B cell (primary cell): Measurements from ENCODE around the gene TBC1D2B. TPM values are rescaled to one million over a fixed set of nuclear protein-coding genes. Genes with fewer than 3 reads are reported as not detected.

Experiments used
- ATAC-seq: fragments of 200-7000 bp; cut with Tn5 transposase; one replicate; pipeline ENCODE4 v1.10.0; 2021; ENCODE audit warnings: low read depth, mild to moderate bottlenecking, moderate number of reproducible peaks, moderate library complexity
- CTCF ChIA-PET: fragments of 350-600 bp; sonication (Branson Sonifier 250); formaldehyde crosslinking; loops from one replicate; lab custom pipeline; 2021; ENCODE audit warnings: antibody characterized with exemption, inconsistent platforms; lab: Charles Lee
- POLR2A ChIA-PET: fragments of 350-600 bp; sonication (Branson Sonifier 250); formaldehyde crosslinking; loops from one replicate; lab custom pipeline; 2021; ENCODE audit warnings: antibody characterized with exemption; lab: Charles Lee
- DNase-seq: peaks from one replicate; pipeline ENCODE4 v3.0.0; 2013
- H2AFZ ChIP-seq: 2 replicates; pipeline ENCODE4 v1.6.1; 2012; ENCODE audit warnings: mild to moderate bottlenecking, low read depth, low read length; ENCODE audit not compliant: insufficient read depth, poor library complexity, severe bottlenecking
- H3K27ac ChIP-seq, 2 donors: 1 replicate in 1 of 2; 2 replicates in 1 of 2; pipeline ENCODE4 v1.5.1; 2012 to 2013; ENCODE audit warnings: low read length in 2 of 2, mild to moderate bottlenecking in 2 of 2, moderate library complexity in 1 of 2
- H3K27me3 ChIP-seq, 4 experiments: fragments of 200-600 bp in 1 of 4; sonication (generic) in 1 of 4; replicated peaks in 1 of 4; 1 replicate in 2 of 4; 2 replicates in 2 of 4; pipeline versions ENCODE4 v1.6.1 to v1.7.0; 2013 to 2016; ENCODE audit warnings: low read length in 3 of 4, mild to moderate bottlenecking in 2 of 4, mixed read lengths in 1 of 4, moderate library complexity in 1 of 4; ENCODE audit not compliant: insufficient read depth in 4 of 4, control insufficient read depth in 3 of 4; ENCODE audit errors: control extremely low read depth in 1 of 4
- H3K36me3 ChIP-seq, 2 experiments: replicated peaks in 1 of 2; 1 replicate in 1 of 2; 2 replicates in 1 of 2; pipeline versions ENCODE4 v1.6.1 to v1.7.1; 2013; ENCODE audit warnings: low read length in 1 of 2; ENCODE audit not compliant: insufficient read depth in 2 of 2, control insufficient read depth in 1 of 2; ENCODE audit errors: control extremely low read depth in 1 of 2, extremely low read depth in 1 of 2
- H3K4me1 ChIP-seq, 2 donors: fragments of 200-600 bp in 1 of 2; sonication (generic) in 1 of 2; 1 replicate in 1 of 2; 2 replicates in 1 of 2; pipeline versions ENCODE4 v1.5.1 to v1.6.1; 2013 to 2017; ENCODE audit warnings: low read length in 2 of 2; ENCODE audit not compliant: control insufficient read depth in 2 of 2, insufficient read depth in 2 of 2
- H3K4me2 ChIP-seq: replicated peaks from 2 replicates; pipeline ENCODE3; 2012; ENCODE audit warnings: mild to moderate bottlenecking, low read depth, low read length; ENCODE audit not compliant: poor library complexity, severe bottlenecking
- H3K4me3 ChIP-seq, 5 experiments: fragments of 200-600 bp in 1 of 5; sonication (generic) in 1 of 5; 1 replicate in 3 of 5; 2 replicates in 2 of 5; pipeline versions ENCODE4 v1.5.1 to v1.7.0; 2011 to 2016; ENCODE audit warnings: low read length in 4 of 5, mild to moderate bottlenecking in 4 of 5, low read depth in 2 of 5, control low read depth in 1 of 5, moderate library complexity in 1 of 5; ENCODE audit not compliant: insufficient read depth in 1 of 5; ENCODE audit errors: control extremely low read depth in 1 of 5, extremely low read depth in 1 of 5
- H3K79me2 ChIP-seq: fragments of 200-600 bp; sonication (generic); one replicate; pipeline ENCODE4 v1.6.0; 2016; ENCODE audit warnings: low read length; ENCODE audit not compliant: control insufficient read depth, insufficient read depth
- H3K9ac ChIP-seq: fragments of 200-600 bp; sonication (generic); 2 replicates; pipeline ENCODE4 v1.6.1; 2017; ENCODE audit warnings: mild to moderate bottlenecking, low read length, moderate library complexity
- H3K9me3 ChIP-seq, 3 donors: one replicate each; pipeline versions ENCODE4 v1.6.1 to v1.7.1; 2013; ENCODE audit warnings: low read length in 2 of 3; ENCODE audit not compliant: control insufficient read depth in 2 of 3, insufficient read depth in 1 of 3; ENCODE audit errors: control extremely low read depth in 1 of 3
- H4K20me1 ChIP-seq: 2 replicates; pipeline ENCODE4 v1.6.0; 2012; ENCODE audit warnings: mild to moderate bottlenecking, low read length; ENCODE audit not compliant: insufficient read depth, control insufficient read depth, poor library complexity, severe bottlenecking
- H3K27ac Mint-ChIP-seq: one replicate; pipeline ENCODE4 v1.8.0; 2021; ENCODE audit warnings: mixed read lengths
- H3K27me3 Mint-ChIP-seq: one replicate; pipeline ENCODE4 v1.8.0; 2021; ENCODE audit warnings: mixed read lengths
- H3K4me1 Mint-ChIP-seq: one replicate; pipeline ENCODE4 v1.8.0; 2021; ENCODE audit warnings: mixed read lengths
- H3K4me3 Mint-ChIP-seq: one replicate; pipeline ENCODE4 v1.8.0; 2021; ENCODE audit warnings: mixed read lengths
- H3K9me3 Mint-ChIP-seq: one replicate; pipeline ENCODE4 v1.8.0; 2022; ENCODE audit warnings: mixed read lengths; ENCODE audit not compliant: insufficient read depth
- CTCF ChIP-seq: fragments of 200-600 bp; IDR thresholded peaks from one replicate; pipeline ENCODE4 v1.8.0; 2022; ENCODE audit warnings: antibody characterized with exemption, mild to moderate bottlenecking
- EZH2 ChIP-seq: IDR thresholded peaks from 2 replicates; pipeline ENCODE4 v1.6.1; 2012; ENCODE audit warnings: borderline replicate concordance, low read depth, mild to moderate bottlenecking, moderate library complexity, low read length; ENCODE audit not compliant: insufficient read depth, poor library complexity, severe bottlenecking
- WGBS: methylation state at CpG from one replicate; pipeline ENCODE4 v1.1.5; 2013; ENCODE audit warnings: missing lambda C conversion rate; ENCODE audit not compliant: insufficient coverage; 5-methylcytosine and 5-hydroxymethylcytosine counted together
- intact Hi-C: fragments of 100-400 bp; cut with micrococcal nuclease; formaldehyde crosslinking; loops from one replicate; pipeline ENCODE4 v1.10.0; 2022
- polyA plus RNA-seq: library from polyadenylated mRNA; depleted of rRNA; stranded (reverse); fragments of >200 nt; gene quantifications from 2 replicates; pipeline ENCODE4 v1.2.3, GENCODE V29; 2012
- total RNA-seq, 2 donors: library from RNA; stranded (reverse); fragments of 120-200 nt in 1 of 2; gene quantifications; 1 replicate in 1 of 2; 2 replicates in 1 of 2; pipeline versions ENCODE4 v1.2.3 to v1.2.4, GENCODE V29; 2013 to 2022

TBC1D2B gene
- total and polyA plus RNA-seq, 2 donors (not counting 1 experiment from before 2014, with no cell fraction given) = 8.5 to 26.1 TPM

- Histone ChIP-seq H4K20me1 (no peaks in the 10 kb centered on the region), H3K9me3 (no peaks in the 10 kb centered on the region), H3K27me3 (no peaks in the 10 kb centered on the region), H3K4me3 (no peak overlapping the region), H3K4me1 (peaks cover 5 to 6% of the 10 kb centered on the region in 2 donors), H3K9ac (no peak overlapping the region), H2AFZ (no peak overlapping the region), H3K79me2 (peaks cover 6% of the 10 kb centered on the region), H3K27ac (no peak overlapping the region), H3K36me3 (no peaks in the 10 kb centered on the region), H3K4me2 (no peak overlapping the region)
- POLR2A ChIA-PET = interaction anchor here (0.5 kb wide), 1 partner anchor 67 kb away, joined by 9 read pairs; the partner anchor contains the start of gene IDH3A
- TF ChIP-seq EZH2 (no peak), CTCF (no peak)
- Mint-ChIP-seq H3K27me3 (no peaks in the 10 kb centered on the region), H3K27ac (no peak overlapping the region), H3K4me1 (peaks cover 5% of the 10 kb centered on the region), H3K4me3 (no peak overlapping the region), H3K9me3 (no peaks in the 10 kb centered on the region)
- WGBS = 77% methylated on average over 5 of the region's 5 CpGs
- CTCF ChIA-PET = interaction anchor here (1.1 to 1.7 kb wide), 4 partner anchors 12 to 64 kb away, joined by 3 to 5 read pairs (median 4); no protein-coding TSS in a partner anchor
- ATAC-seq (no peak), DNase-seq (no peak)
- intact Hi-C loops = no loop called here
Measured at GRCh38 chr15:78082106-78082742, 4.7 kb upstream of the TBC1D2B start.

GRCh38 chr15:78080088-78080460 is 2.6 kb upstream of the TBC1D2B start:
- H4K20me1 ChIP-seq = peaks cover 4% of the 10 kb centered on the region
- intact Hi-C loops = no loop called here
- no peak overlapping the region for H3K4me2 ChIP-seq
- no peaks in the 10 kb centered on the region for H3K36me3 ChIP-seq
- no peak overlapping the region for H3K4me3 ChIP-seq
- no peak overlapping the region for H3K27ac Mint-ChIP-seq
- H3K27ac ChIP-seq = no peak overlapping the region
- no peak overlapping the region for H2AFZ ChIP-seq
- WGBS = 91% methylated on average over 6 of the region's 8 CpGs
- H3K4me1 Mint-ChIP-seq = peaks cover 20% of the 10 kb centered on the region
- ChIA-PET CTCF (interaction anchor here (1.5 to 1.7 kb wide), 2 partner anchors 28 to 32 kb away, joined by 3 to 9 read pairs; no protein-coding TSS in a partner anchor), POLR2A (no interaction called here)
- peaks cover 17 to 22% of the 10 kb centered on the region in 2 donors for H3K4me1 ChIP-seq
- H3K9me3 ChIP-seq = no peaks in the 10 kb centered on the region
- TF ChIP-seq CTCF (no peak), EZH2 (no peak)
- no peaks in the 10 kb centered on the region for H3K27me3 Mint-ChIP-seq
- DNase-seq (no peak), ATAC-seq (no peak)
- peaks cover 17% of the 10 kb centered on the region for H3K79me2 ChIP-seq
- H3K9me3 Mint-ChIP-seq = no peaks in the 10 kb centered on the region
- no peak overlapping the region for H3K9ac ChIP-seq
- H3K4me3 Mint-ChIP-seq = no peak overlapping the region
- H3K27me3 ChIP-seq = no peaks in the 10 kb centered on the region
